Esophagus squamous epithelium (tissue), 5 donors: ENCODE results near the gene TSPEAR. TPM values are rescaled to one million over a fixed set of nuclear protein-coding genes. Genes with fewer than 3 reads are reported as not detected.

Experiments used
- DNase-seq: peaks from one replicate; lab custom pipeline; 2025; lab: John Stamatoyannopoulos, UW
- H3K27ac ChIP-seq, 4 donors: fragments of 200-600 bp; sonication (generic); one replicate each; pipeline ENCODE4 v1.5.1; 2016 to 2019; ENCODE audit warnings: mild to moderate bottlenecking in 1 of 4
- H3K27me3 ChIP-seq, 4 donors: fragments of 200-600 bp; sonication (generic); 1 replicate in 3 of 4; 2 replicates in 1 of 4; pipeline versions ENCODE4 v1.5.1 to v1.6.0; 2017 to 2021; ENCODE audit warnings: antibody characterized with exemption in 1 of 4
- H3K36me3 ChIP-seq, 3 donors: fragments of 200-600 bp; sonication (generic); one replicate each; pipeline ENCODE4 v1.5.1; 2016 to 2019
- H3K4me1 ChIP-seq, 3 donors: fragments of 200-600 bp; sonication (generic); one replicate each; pipeline ENCODE4 v1.5.1; 2017 to 2019
- H3K4me3 ChIP-seq, 4 donors: fragments of 200-600 bp; sonication (generic); 1 replicate in 3 of 4; 2 replicates in 1 of 4; pipeline ENCODE4 v1.5.1; 2016 to 2019; ENCODE audit warnings: mild to moderate bottlenecking in 2 of 4, moderate library complexity in 1 of 4
- H3K9me3 ChIP-seq, 3 donors: fragments of 200-600 bp; sonication (generic); one replicate each; pipeline ENCODE4 v1.5.1; 2016 to 2019
- CTCF ChIP-seq, 6 experiments: fragments of 450-650 bp in 4 of 6; fragments of 200-600 bp in 2 of 6; sonication (generic) in 2 of 6; IDR thresholded peaks; one replicate each; pipeline ENCODE4 v1.5.1; 2016 to 2019; ENCODE audit warnings: antibody characterized with exemption in 6 of 6, mild to moderate bottlenecking in 4 of 6, moderate library complexity in 4 of 6
- POLR2A ChIP-seq, 4 donors: fragments of 450-650 bp; IDR thresholded peaks; one replicate each; pipeline ENCODE4 v1.6.1; 2017; ENCODE audit warnings: antibody characterized with exemption in 4 of 4, mild to moderate bottlenecking in 4 of 4, moderate library complexity in 3 of 4
- WGBS, 2 donors: methylation state at CpG; one replicate each; pipeline ENCODE4 v1.1.5; 2018; 5-methylcytosine and 5-hydroxymethylcytosine counted together
- intact Hi-C: fragments of 100-400 bp; cut with DNase I; formaldehyde crosslinking; loops from one replicate; pipeline ENCODE4 v1.15.0; 2022
- total RNA-seq, 4 donors: library from RNA; depleted of rRNA; stranded (reverse); fragments of >200 nt; gene quantifications; one replicate each; pipeline ENCODE4 v1.1.0, GENCODE V29; 2016
- donor health status: DM: yes; HTN: yes; CAD: no.

TSPEAR gene
- total RNA-seq, 4 donors from 2014 or later: not detected

GRCh38 chr21:44609193-44609592 lies 102.2 kb downstream of the TSPEAR start:
- H3K36me3 ChIP-seq: no peaks in the 10 kb centered on the region
- no peak overlapping the region for H3K4me3 ChIP-seq
- H3K9me3 ChIP-seq: peaks cover 0 to 21% (median 0%) of the 10 kb centered on the region in 3 donors
- no peak for TF ChIP-seq CTCF (IDR thresholded peaks at IDR 0.05)
- TF ChIP-seq POLR2A (IDR thresholded peaks at IDR 0.05): no peak
- no peak overlapping the region for H3K27ac ChIP-seq
- no peaks in the 10 kb centered on the region for H3K4me1 ChIP-seq
- no peak for DNase-seq
- intact Hi-C loops: no loop called here
- H3K27me3 ChIP-seq: peaks cover 0 to 47% (median 0%) of the 10 kb centered on the region in 4 donors

GRCh38 chr21:44606495-44606894 lies 104.9 kb downstream of the TSPEAR start:
- Histone ChIP-seq H3K27ac (no peak overlapping the region), H3K27me3 (peaks cover 0 to 47% (median 0%) of the 10 kb centered on the region in 4 donors), H3K4me1 (no peaks in the 10 kb centered on the region), H3K36me3 (no peaks in the 10 kb centered on the region), H3K4me3 (no peak overlapping the region), H3K9me3 (peaks cover 0 to 21% (median 0%) of the 10 kb centered on the region in 3 donors)
- no peak for DNase-seq
- intact Hi-C loops: no loop called here
- no peak for TF ChIP-seq CTCF (IDR thresholded peaks at IDR 0.05)
- TF ChIP-seq POLR2A (IDR thresholded peaks at IDR 0.05): no peak
- 72 to 73% methylated on average over 4 of the region's 4 CpGs for WGBS, 2 donors

GRCh38 chr21:44603911-44604310 lies 107.5 kb downstream of the TSPEAR start:
- 73 to 81% methylated on average over 6 to 7 of the region's 8 CpGs for WGBS, 2 donors
- no peaks in the 10 kb centered on the region for H3K4me1 ChIP-seq
- H3K27me3 ChIP-seq: peaks cover 0 to 63% (median 0%) of the 10 kb centered on the region in 4 donors
- H3K27ac ChIP-seq: no peak overlapping the region
- no peaks in the 10 kb centered on the region for H3K36me3 ChIP-seq
- TF ChIP-seq CTCF (IDR thresholded peaks at IDR 0.05) (no peak), POLR2A (IDR thresholded peaks at IDR 0.05) (no peak)
- no peak for DNase-seq
- H3K9me3 ChIP-seq: no peaks in the 10 kb centered on the region
- no peak overlapping the region for H3K4me3 ChIP-seq
- intact Hi-C loops: no loop called here

- intact Hi-C loops: no loop called here
- WGBS, 2 donors: 20 to 38% methylated on average over 4 to 9 of the region's 17 CpGs
- Histone ChIP-seq H3K4me1 (no peaks in the 10 kb centered on the region), H3K9me3 (no peaks in the 10 kb centered on the region), H3K36me3 (no peaks in the 10 kb centered on the region), H3K27ac (no peak overlapping the region), H3K4me3 (no peak overlapping the region), H3K27me3 (peaks cover 0 to 68% (median 0%) of the 10 kb centered on the region in 4 donors)
- TF ChIP-seq POLR2A (IDR thresholded peaks at IDR 0.05) (no peak), CTCF (IDR thresholded peaks at IDR 0.05) (no peak)
- DNase-seq: no peak
Observed at GRCh38 chr21:44603109-44603875, 108.1 kb downstream of the TSPEAR start.

GRCh38 chr21:44602463-44602850 lies 108.9 kb downstream of the TSPEAR start:
- TF ChIP-seq CTCF (IDR thresholded peaks at IDR 0.05): no peak
- no peak for TF ChIP-seq POLR2A (IDR thresholded peaks at IDR 0.05)
- no CpG with 5 or more reads among the region's 21 CpGs for whole genome bisulfite sequencing, 2 donors
- Histone ChIP-seq H3K27ac (no peak overlapping the region), H3K9me3 (no peaks in the 10 kb centered on the region), H3K4me3 (no peak overlapping the region), H3K27me3 (peaks cover 0 to 71% (median 0%) of the 10 kb centered on the region in 4 donors), H3K36me3 (no peaks in the 10 kb centered on the region), H3K4me1 (no peaks in the 10 kb centered on the region)
- DNase-seq: no peak
- intact Hi-C loops: no loop called here
